Neural progenitor cell (in vitro differentiated cells): Measurements from ENCODE around the gene TNC.

Experiments used
- EZH2phosphoT487 ChIP-seq: fragments of 200-600 bp; sonication (generic); IDR thresholded peaks from 2 replicates; pipeline ENCODE4 v1.6.1; 2017; ENCODE audit warnings: antibody characterized with exemption
- TF ChIP-seq, protein P1 (sequence below): fragments of 200-600 bp; sonication (generic); IDR thresholded peaks from 2 replicates; pipeline ENCODE4 v1.5.1; 2017; ENCODE audit warnings: antibody characterized with exemption, mild to moderate bottlenecking

GRCh38 chr9:114990901-114991300 is 127.1 kb downstream of the TNC start:
- TF ChIP-seq, protein P1, sequence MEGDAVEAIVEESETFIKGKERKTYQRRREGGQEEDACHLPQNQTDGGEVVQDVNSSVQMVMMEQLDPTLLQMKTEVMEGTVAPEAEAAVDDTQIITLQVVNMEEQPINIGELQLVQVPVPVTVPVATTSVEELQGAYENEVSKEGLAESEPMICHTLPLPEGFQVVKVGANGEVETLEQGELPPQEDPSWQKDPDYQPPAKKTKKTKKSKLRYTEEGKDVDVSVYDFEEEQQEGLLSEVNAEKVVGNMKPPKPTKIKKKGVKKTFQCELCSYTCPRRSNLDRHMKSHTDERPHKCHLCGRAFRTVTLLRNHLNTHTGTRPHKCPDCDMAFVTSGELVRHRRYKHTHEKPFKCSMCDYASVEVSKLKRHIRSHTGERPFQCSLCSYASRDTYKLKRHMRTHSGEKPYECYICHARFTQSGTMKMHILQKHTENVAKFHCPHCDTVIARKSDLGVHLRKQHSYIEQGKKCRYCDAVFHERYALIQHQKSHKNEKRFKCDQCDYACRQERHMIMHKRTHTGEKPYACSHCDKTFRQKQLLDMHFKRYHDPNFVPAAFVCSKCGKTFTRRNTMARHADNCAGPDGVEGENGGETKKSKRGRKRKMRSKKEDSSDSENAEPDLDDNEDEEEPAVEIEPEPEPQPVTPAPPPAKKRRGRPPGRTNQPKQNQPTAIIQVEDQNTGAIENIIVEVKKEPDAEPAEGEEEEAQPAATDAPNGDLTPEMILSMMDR = no peak
- no peak for TF ChIP-seq EZH2phosphoT487
